ENCODE results near the gene MEF2B.
"Not testable (repeated sequence)": the region's sequence is repeated elsewhere in the genome, so short reads cannot be mapped to it uniquely, and the experiment has no call there.

Gene MEF2B

DNA sequence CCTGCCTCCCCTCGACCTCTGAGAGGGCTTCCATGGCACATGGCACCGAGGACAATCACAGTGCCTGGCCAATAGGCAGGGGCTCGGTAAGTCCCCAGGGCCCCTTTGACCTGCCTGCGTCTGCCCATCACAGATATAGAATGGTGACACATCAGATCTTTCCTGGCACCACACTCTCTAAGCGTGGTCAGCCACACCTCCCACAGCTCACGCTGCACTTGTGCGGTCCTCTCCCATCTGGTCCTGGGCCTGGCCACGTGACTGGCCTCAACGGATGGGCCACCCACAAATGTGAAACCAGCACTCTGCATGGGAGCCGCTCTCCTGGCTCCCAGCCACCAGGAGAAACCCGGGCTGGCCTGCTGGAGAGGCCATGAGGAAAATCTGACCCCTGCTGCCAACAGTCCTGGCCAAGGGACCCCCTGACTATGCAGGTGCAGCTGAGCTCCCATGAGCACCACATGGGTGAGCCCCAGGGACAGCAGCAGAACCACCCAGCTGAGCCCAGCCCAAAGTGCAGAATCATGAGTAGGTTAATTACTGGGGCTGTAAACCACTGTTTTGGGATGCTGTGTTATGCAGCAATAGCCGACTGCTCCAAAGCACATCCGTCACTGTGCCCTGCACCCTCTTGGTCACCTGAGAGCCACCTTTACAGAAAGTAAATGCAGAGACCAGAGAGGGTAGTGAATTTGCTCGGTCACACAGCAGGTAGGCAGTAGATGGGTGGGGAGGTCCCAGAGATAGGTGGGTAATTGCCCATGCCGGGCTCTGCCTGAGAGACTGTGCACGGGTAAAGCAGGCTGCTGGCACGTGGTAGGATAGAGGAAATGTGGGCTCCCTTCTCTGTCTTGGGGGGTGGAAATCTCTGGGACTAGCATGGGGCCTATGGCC lies 9.7 kb upstream of the MEF2B start:
- TF ChIP-seq, protein P1, sequence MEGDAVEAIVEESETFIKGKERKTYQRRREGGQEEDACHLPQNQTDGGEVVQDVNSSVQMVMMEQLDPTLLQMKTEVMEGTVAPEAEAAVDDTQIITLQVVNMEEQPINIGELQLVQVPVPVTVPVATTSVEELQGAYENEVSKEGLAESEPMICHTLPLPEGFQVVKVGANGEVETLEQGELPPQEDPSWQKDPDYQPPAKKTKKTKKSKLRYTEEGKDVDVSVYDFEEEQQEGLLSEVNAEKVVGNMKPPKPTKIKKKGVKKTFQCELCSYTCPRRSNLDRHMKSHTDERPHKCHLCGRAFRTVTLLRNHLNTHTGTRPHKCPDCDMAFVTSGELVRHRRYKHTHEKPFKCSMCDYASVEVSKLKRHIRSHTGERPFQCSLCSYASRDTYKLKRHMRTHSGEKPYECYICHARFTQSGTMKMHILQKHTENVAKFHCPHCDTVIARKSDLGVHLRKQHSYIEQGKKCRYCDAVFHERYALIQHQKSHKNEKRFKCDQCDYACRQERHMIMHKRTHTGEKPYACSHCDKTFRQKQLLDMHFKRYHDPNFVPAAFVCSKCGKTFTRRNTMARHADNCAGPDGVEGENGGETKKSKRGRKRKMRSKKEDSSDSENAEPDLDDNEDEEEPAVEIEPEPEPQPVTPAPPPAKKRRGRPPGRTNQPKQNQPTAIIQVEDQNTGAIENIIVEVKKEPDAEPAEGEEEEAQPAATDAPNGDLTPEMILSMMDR (conservative IDR thresholded peaks at IDR 0.05), result no peak
- no peak for TF ChIP-seq ZFX (IDR thresholded peaks at IDR 0.05)
- no peak overlapping the region for H3K27ac ChIP-seq

DNA sequence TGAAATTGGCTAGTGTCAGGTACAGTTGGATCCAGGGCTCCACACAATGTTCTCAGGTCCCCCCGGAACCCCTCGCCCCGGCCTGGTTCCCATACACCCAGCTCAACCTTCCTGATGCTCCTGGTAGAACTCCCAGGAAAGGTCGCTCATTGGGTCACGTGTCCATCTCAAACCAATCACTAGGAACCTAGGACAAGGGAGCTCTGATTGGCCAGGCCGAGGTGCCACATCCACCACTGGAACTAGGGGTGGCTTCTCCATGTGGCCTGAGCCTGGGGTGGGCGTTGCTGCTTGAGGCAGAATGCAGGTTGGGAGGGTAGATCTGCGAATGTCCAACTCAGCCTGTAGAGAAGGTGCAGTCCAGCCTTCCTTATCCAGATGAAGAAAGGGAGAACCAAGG lies 6.9 kb upstream of the MEF2B start:
- no peak overlapping the region for H3K27ac ChIP-seq
- TF ChIP-seq, protein P1 (conservative IDR thresholded peaks at IDR 0.05), result no peak
- TF ChIP-seq ZFX (IDR thresholded peaks at IDR 0.05), result no peak

DNA sequence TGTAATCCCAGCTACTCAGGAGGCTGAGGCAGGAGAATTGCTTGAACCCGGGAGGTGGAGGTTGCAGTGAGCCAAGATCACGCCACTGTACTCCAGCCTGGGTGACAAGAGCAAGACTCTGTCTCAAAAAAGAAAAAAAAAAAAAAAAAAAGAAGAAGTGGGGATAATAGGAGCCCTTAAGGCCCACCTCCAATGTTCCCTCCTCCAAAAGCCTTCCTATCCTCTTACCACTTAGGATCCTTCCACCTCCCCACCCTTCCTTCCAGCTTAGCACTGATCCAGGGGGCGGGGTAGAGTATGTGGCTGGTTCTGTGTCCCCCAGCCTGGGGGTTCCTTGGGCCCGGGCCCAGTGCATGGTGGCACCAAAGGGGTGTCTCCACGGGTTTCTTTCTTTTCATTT lies 3.2 kb upstream of the MEF2B start:
- not testable (repeated sequence) for H3K27ac ChIP-seq

DNA sequence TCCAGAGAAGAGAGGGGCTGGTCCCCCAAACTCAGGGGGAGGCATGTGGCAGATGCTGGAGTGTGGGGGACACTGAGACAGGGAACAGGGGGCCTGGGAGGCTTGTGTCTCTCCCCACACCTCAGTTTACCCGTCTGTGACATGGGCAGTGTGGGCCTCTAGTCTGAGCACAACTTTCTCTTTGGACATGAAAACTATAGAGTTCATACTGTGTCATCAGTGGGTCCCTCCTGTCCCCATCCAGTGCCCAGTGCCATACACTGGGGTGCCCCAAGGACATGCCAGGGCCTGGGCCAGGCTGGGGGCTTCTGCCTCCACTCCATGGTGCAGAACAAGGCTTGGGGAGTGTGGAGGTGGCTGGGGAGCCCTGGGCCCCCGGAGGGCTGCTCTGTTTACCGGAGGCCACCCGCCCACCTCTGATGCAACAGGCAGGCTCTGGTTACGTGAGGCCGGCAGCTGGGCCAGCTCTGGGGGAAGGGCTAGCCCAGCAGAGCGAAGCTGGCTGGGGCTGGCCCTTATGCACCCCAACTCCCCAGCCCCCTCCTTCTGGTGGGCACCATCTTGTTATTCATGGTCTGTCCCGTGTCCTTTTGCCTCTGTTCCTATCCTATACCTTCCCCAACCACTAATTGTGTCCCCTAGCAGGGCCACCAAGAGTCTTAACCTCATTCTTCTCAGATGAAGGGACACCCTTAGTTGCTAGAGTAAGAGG lies 1.9 kb upstream of the MEF2B start:
- H3K27ac ChIP-seq, result no peak overlapping the region
- TF ChIP-seq ZFX (IDR thresholded peaks at IDR 0.05), result no peak
- TF ChIP-seq, protein P1 (conservative IDR thresholded peaks at IDR 0.05), result no peak

DNA sequence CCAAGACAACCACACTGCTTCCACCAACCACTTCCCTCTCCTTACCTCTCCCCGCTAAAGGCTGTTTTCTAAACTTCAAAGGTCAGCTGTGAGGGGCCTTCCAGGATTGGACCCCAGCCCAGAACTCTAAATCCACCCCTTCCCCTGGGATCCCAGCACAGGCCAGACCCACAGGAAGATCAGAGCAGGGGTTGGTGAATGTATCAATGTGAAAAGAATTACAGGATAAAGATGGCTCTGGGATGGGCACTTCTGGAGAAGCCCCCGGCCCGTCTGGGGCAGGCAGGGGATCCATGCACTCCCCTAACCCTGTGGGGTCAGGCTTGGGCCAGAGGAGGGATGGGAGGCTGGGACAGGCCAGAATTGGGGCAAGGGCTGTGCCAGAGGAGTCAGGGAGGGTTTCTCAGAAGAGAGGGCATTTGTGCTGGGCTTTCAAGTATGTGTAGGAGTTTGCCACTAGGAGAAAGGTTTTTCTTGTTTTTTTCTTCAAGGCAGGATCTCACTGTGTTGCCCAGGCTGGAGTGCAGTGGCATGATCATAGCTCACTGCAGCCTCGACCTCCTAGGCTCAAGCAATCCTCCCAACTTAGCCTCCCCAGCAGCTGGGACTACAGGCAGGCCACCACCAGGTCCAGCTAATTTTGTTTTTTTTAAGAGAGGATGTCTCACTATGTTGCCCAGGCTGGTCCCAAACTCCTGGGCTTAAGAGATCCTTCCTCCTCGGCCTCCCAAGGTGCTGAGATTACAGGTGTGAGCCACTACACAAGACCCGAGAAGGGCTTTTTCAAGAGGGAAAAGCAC lies 1.0 kb upstream of the MEF2B start:
- no peak overlapping the region for H3K27ac ChIP-seq
- TF ChIP-seq, protein P1 (conservative IDR thresholded peaks at IDR 0.05), result no peak
- TF ChIP-seq ZFX (IDR thresholded peaks at IDR 0.05), result no peak

DNA sequence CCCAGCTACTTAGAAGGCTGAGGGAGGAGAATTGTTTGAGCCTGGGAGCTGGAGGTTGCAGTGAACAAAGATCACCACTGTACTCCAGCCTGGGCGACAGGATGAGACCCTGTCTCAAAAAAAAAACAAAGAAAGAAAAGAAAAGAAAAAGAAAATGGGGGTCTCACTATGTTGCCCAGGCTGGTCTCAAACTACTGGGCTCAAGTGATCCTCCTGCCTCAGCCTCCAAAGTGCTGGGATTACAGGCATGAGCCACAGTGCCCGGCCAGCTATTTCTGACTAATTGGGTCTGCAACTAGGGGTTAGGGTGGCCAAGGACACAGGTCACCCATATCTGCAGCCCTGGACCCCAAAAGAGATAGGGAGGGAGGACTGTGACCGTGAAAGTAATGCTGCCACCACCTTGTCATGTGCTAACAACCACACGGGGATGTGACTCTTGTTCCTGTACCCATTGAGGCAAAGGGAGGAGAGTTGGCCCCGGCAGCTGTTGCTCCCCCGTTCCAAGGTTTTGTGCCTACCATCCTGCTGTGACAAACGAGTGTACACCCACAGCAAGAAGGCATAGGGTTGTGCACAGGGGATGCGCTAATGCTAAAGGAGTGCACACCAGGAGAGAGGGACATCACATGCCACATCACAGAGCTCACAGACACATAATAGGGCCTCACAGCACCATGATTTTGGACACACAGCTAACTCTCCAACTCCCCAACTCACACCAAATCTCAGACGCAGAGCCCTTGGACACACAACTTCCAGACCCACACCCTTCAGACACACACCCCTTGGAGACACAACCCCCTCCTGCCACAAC lies 619 bp downstream of the MEF2B start:
- H3K27ac ChIP-seq, result no peak overlapping the region
- TF ChIP-seq, protein P1 (conservative IDR thresholded peaks at IDR 0.05), result no peak
- no peak for TF ChIP-seq ZFX (IDR thresholded peaks at IDR 0.05)

DNA sequence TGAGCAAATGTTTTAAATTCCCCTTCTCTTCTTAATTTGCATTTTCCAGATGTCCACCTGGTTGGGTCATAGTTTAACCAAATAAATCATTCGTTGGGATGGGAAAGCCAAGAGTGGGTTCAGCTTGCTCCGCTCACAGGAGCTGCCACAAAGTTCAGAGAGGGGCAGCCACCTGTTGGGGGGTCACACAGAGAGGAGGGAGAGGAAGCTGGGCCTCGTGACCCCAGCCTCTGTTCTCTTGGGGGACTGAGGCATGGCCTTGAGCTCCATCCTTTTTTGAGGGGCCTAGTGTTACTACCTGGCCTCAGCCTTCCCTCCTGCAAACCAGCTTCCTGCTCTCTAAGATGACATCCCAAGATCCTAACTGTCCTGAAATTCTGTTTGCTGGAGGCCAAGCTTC lies 2.5 kb downstream of the MEF2B start:
- no peak overlapping the region for H3K27ac ChIP-seq
- TF ChIP-seq, protein P1 (conservative IDR thresholded peaks at IDR 0.05), result no peak
- TF ChIP-seq ZFX (IDR thresholded peaks at IDR 0.05), result no peak
